GM12878 (cell line): ENCODE results near the gene GPC6. TPM values are rescaled to one million over a fixed set of nuclear protein-coding genes. Genes with fewer than 3 reads are reported as not detected.

Source experiments
- ATAC-seq: fragments of 200-7000 bp; cut with Tn5 transposase; 3 replicates; pipeline ENCODE4 v1.9.1; 2020; ENCODE audit warnings: mild to moderate bottlenecking, moderate library complexity
- BruUV-seq: library from RNA; stranded (reverse); fragments of 400-500 nt; replicated peaks from 2 replicates; lab custom pipeline; 2021; lab: Mats Ljungman, UMichigan
- CTCF ChIA-PET: fragments of 300-600 bp; sonication (Branson Sonifier 250); formaldehyde crosslinking; extraction: SDS; loops from one replicate; lab custom pipeline; 2021; ENCODE audit warnings: inconsistent platforms; lab: Yijun Ruan, JAX
- POLR2A ChIA-PET: fragments of 350-600 bp; formaldehyde crosslinking; extraction: SDS; loops from one replicate; lab custom pipeline; 2021; ENCODE audit warnings: inconsistent platforms; lab: Charles Lee
- RAD21 ChIA-PET: fragments of 300-600 bp; sonication (Branson Sonifier 250); formaldehyde crosslinking; loops from one replicate; lab custom pipeline; 2023; ENCODE audit warnings: antibody characterized with exemption; ENCODE audit not compliant: unreplicated experiment; lab: Charles Lee
- SMC1A ChIA-PET: fragments of 300-600 bp; sonication (Branson Sonifier 250); formaldehyde crosslinking; loops from one replicate; lab custom pipeline; 2023; ENCODE audit not compliant: unreplicated experiment, uncharacterized antibody; lab: Charles Lee
- DNase-seq: peaks from one replicate; pipeline ENCODE4 v3.0.0-alpha.2; 2011; ENCODE audit warnings: low read depth, low spot score
- FAIRE-seq: peaks from 3 replicates; lab custom pipeline; 2011; peaks lifted over from hg19 to GRCh38; lab: Jason Lieb, UNC
- H2AFZ ChIP-seq: 2 replicates; pipeline ENCODE4 v1.6.0; 2011; ENCODE audit warnings: low read depth, low read length, control low read depth; ENCODE audit not compliant: control insufficient read depth
- H3K27ac ChIP-seq: 2 replicates; pipeline ENCODE4 v1.5.1; 2011; ENCODE audit warnings: control low read depth; ENCODE audit not compliant: control insufficient read depth, insufficient read depth
- H3K27me3 ChIP-seq, 2 experiments: replicated peaks in 1 of 2; 2 replicates each; pipeline versions ENCODE4 v1.6.0 to v1.6.1; 2011; ENCODE audit warnings: low read length in 1 of 2; ENCODE audit not compliant: control insufficient read depth in 2 of 2, insufficient read depth in 2 of 2
- H3K36me3 ChIP-seq, 2 experiments: 2 replicates each; pipeline ENCODE4 v1.5.1; 2011; ENCODE audit warnings: low read length in 1 of 2; ENCODE audit not compliant: control insufficient read depth in 2 of 2, insufficient read depth in 2 of 2
- H3K4me1 ChIP-seq: 2 replicates; pipeline ENCODE4 v1.6.1; 2011; ENCODE audit warnings: mild to moderate bottlenecking, low read length, moderate library complexity, mixed read lengths; ENCODE audit not compliant: control insufficient read depth, insufficient read depth
- H3K4me2 ChIP-seq: 2 replicates; pipeline ENCODE4 v1.6.0; 2011; ENCODE audit warnings: control low read depth; ENCODE audit not compliant: control insufficient read depth, insufficient read depth
- H3K4me3 ChIP-seq: fragments of 200-600 bp; sonication (generic); 2 replicates; pipeline ENCODE4 v1.5.1; 2016
- H3K79me2 ChIP-seq: 2 replicates; pipeline ENCODE4 v1.6.0; 2011; ENCODE audit warnings: low read length; ENCODE audit not compliant: control insufficient read depth, insufficient read depth
- H3K9ac ChIP-seq: 2 replicates; pipeline ENCODE4 v1.8.0; 2011; ENCODE audit warnings: low read length, control low read depth, mixed read lengths; ENCODE audit not compliant: control insufficient read depth, insufficient read depth
- H3K9me3 ChIP-seq: replicated peaks from 3 replicates; pipeline ENCODE4 v1.5.1; 2011; ENCODE audit warnings: mild to moderate bottlenecking, low read length; ENCODE audit not compliant: control insufficient read depth, insufficient read depth
- H4K20me1 ChIP-seq: 2 replicates; pipeline ENCODE4 v1.6.0; 2011; ENCODE audit not compliant: control insufficient read depth, insufficient read depth
- ATF7 ChIP-seq: fragments of 450-650 bp; IDR thresholded peaks from 2 replicates; pipeline ENCODE4 v1.6.1; 2016; ENCODE audit warnings: low read depth, mild to moderate bottlenecking
- CBX3 ChIP-seq: fragments of 200-600 bp; sonication (generic); IDR thresholded peaks from 2 replicates; pipeline ENCODE4 v1.6.1; 2016; ENCODE audit warnings: low read depth, borderline replicate concordance
- CREB1 ChIP-seq: IDR thresholded peaks from 2 replicates; pipeline ENCODE4 v1.6.1; 2012; ENCODE audit warnings: low read depth, mild to moderate bottlenecking, inconsistent platforms
- EED ChIP-seq: sonication (generic); IDR thresholded peaks from 2 replicates; pipeline ENCODE4 v1.6.1; 2016; ENCODE audit warnings: antibody characterized with exemption, low read depth
- NFYA ChIP-seq: IDR thresholded peaks from 2 replicates; pipeline ENCODE4 v1.6.1; 2011; ENCODE audit warnings: low read depth, mild to moderate bottlenecking, low read length, improper control_type of control experiment, borderline replicate concordance
- POLR2AphosphoS5 ChIP-seq: IDR thresholded peaks from 2 replicates; pipeline ENCODE4 v1.6.1; 2011; ENCODE audit warnings: mild to moderate bottlenecking, low read length, inconsistent platforms
- ZNF622 ChIP-seq: fragments of 450-650 bp; IDR thresholded peaks from 2 replicates; pipeline ENCODE4 v1.6.1; 2017; ENCODE audit warnings: mild to moderate bottlenecking, inconsistent platforms
- in situ Hi-C: fragments of 300-500 bp; cut with MboI; formaldehyde crosslinking; loops from 9 replicates; pipeline ENCODE4 v1.14.3; 2018; ENCODE audit warnings: mixed read lengths
- intact Hi-C: fragments of 100-400 bp; cut with micrococcal nuclease; formaldehyde crosslinking; loops from one replicate; pipeline ENCODE4 v1.14.2; 2022; ENCODE audit not compliant: unreplicated experiment
- polyA plus RNA-seq, 11 experiments: library from polyadenylated mRNA; depleted of rRNA in 4 of 11; unstranded in 6 of 11; stranded (reverse) in 5 of 11; fragments of >200 nt; fragmentation: Nextera tagmentation in 4 of 11; fragmentation: Illumina TruSeq in 1 of 11; extraction: Ambion mirVana in 4 of 11; extraction: Trizol in 1 of 11; gene quantifications; 1 replicate in 1 of 11; 2 replicates in 10 of 11; pipeline versions ENCODE4 v1.2.1 to v1.2.3, GENCODE V29; 2011 to 2016; ENCODE audit warnings: inconsistent platforms in 2 of 11, missing spikeins in 2 of 11, low read depth in 1 of 11
- total RNA-seq, 4 experiments: library from RNA; depleted of rRNA in 3 of 4; stranded (reverse); fragments of >200 nt in 3 of 4; fragmentation: Illumina TruSeq in 1 of 4; extraction: Trizol in 1 of 4; gene quantifications; 2 replicates each; pipeline versions ENCODE4 v1.2.1 to v1.2.3, GENCODE V29; 2013 to 2021
- TF ChIP-seq, protein P1 (sequence below): fragments of 450-650 bp; IDR thresholded peaks from 2 replicates; pipeline ENCODE4 v1.6.1; 2016; ENCODE audit warnings: mild to moderate bottlenecking
- TF ChIP-seq, protein P2 (sequence below): fragments of 150-350 bp; IDR thresholded peaks from 2 replicates; pipeline ENCODE4 v1.6.1; 2014; ENCODE audit warnings: mild to moderate bottlenecking, low read depth, low read length
- TF ChIP-seq, protein P3 (sequence below): IDR thresholded peaks from 2 replicates; pipeline ENCODE4 v1.6.1; 2012; ENCODE audit warnings: improper control_type of control experiment, low read depth, low read length; ENCODE audit not compliant: insufficient replicate concordance

Gene GPC6
- total and polyA plus RNA-seq, 10 of the 15 experiments (the other 5 are each of a cell fraction or from before 2014, with no cell fraction given), result 0.03 to 0.04 (median 0.03) TPM; not detected in 7

DNA sequence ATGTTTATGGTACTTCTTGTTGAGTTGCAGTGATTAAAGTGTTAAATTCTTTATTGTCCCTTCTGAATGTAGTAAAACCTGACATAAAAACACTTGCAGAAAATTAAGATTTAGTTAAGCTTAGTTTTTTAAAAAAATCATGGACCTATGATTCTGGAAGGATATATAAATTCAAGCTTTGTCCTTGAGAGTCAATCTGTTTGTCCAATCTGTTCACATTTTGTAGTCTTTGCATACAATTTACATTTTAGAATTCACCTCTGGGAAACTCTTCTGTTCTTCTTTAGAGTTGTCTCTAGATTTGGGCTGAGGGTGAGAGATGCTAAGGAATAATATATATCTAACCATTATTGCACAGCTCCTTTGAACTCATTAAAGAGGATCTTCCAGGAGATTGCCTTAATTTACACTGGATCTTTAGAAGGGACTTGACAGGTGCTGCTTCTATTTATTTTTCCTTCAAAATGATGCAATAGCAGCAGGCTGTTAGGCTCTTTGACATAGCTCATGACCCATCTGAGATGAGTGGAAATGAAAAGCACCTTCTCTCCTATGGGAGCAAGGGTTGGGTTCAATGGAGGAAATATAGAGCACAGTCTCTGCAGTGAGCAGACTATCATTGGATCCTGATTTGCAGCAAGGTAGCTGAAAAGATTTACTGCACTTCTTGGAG lies 433.9 kb downstream of the GPC6 start:
- H3K4me2 ChIP-seq, result no peak overlapping the region
- H3K4me1 ChIP-seq, result no peaks in the 10 kb centered on the region
- ChIA-PET SMC1A (no interaction called here), POLR2A (no interaction called here), CTCF (no interaction called here), RAD21 (interaction anchor here (0.7 kb wide), 1 partner anchor 9 kb away, joined by 3 read pairs; no protein-coding TSS in a partner anchor)
- ATAC-seq (no peak), DNase-seq (no peak), FAIRE-seq (no peak)
- no TSS peak for BruUV-seq
- no peaks in the 10 kb centered on the region for H3K79me2 ChIP-seq
- H3K27me3 ChIP-seq, result no peaks in the 10 kb centered on the region
- intact Hi-C loops, result no loop called here
- no peaks in the 10 kb centered on the region for H3K36me3 ChIP-seq
- H3K9me3 ChIP-seq, result no peaks in the 10 kb centered on the region
- TF ChIP-seq POLR2AphosphoS5, result no peak
- no peak for TF ChIP-seq EED
- no peak for TF ChIP-seq ZNF622
- TF ChIP-seq, protein P1, sequence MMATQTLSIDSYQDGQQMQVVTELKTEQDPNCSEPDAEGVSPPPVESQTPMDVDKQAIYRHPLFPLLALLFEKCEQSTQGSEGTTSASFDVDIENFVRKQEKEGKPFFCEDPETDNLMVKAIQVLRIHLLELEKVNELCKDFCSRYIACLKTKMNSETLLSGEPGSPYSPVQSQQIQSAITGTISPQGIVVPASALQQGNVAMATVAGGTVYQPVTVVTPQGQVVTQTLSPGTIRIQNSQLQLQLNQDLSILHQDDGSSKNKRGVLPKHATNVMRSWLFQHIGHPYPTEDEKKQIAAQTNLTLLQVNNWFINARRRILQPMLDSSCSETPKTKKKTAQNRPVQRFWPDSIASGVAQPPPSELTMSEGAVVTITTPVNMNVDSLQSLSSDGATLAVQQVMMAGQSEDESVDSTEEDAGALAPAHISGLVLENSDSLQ, result no peak
- TF ChIP-seq CBX3, result no peak
- no peak for TF ChIP-seq ATF7
- no peak for TF ChIP-seq CREB1
- TF ChIP-seq, protein P2, sequence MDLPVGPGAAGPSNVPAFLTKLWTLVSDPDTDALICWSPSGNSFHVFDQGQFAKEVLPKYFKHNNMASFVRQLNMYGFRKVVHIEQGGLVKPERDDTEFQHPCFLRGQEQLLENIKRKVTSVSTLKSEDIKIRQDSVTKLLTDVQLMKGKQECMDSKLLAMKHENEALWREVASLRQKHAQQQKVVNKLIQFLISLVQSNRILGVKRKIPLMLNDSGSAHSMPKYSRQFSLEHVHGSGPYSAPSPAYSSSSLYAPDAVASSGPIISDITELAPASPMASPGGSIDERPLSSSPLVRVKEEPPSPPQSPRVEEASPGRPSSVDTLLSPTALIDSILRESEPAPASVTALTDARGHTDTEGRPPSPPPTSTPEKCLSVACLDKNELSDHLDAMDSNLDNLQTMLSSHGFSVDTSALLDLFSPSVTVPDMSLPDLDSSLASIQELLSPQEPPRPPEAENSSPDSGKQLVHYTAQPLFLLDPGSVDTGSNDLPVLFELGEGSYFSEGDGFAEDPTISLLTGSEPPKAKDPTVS, result no peak
- TF ChIP-seq NFYA, result no peak
- TF ChIP-seq, protein P3, sequence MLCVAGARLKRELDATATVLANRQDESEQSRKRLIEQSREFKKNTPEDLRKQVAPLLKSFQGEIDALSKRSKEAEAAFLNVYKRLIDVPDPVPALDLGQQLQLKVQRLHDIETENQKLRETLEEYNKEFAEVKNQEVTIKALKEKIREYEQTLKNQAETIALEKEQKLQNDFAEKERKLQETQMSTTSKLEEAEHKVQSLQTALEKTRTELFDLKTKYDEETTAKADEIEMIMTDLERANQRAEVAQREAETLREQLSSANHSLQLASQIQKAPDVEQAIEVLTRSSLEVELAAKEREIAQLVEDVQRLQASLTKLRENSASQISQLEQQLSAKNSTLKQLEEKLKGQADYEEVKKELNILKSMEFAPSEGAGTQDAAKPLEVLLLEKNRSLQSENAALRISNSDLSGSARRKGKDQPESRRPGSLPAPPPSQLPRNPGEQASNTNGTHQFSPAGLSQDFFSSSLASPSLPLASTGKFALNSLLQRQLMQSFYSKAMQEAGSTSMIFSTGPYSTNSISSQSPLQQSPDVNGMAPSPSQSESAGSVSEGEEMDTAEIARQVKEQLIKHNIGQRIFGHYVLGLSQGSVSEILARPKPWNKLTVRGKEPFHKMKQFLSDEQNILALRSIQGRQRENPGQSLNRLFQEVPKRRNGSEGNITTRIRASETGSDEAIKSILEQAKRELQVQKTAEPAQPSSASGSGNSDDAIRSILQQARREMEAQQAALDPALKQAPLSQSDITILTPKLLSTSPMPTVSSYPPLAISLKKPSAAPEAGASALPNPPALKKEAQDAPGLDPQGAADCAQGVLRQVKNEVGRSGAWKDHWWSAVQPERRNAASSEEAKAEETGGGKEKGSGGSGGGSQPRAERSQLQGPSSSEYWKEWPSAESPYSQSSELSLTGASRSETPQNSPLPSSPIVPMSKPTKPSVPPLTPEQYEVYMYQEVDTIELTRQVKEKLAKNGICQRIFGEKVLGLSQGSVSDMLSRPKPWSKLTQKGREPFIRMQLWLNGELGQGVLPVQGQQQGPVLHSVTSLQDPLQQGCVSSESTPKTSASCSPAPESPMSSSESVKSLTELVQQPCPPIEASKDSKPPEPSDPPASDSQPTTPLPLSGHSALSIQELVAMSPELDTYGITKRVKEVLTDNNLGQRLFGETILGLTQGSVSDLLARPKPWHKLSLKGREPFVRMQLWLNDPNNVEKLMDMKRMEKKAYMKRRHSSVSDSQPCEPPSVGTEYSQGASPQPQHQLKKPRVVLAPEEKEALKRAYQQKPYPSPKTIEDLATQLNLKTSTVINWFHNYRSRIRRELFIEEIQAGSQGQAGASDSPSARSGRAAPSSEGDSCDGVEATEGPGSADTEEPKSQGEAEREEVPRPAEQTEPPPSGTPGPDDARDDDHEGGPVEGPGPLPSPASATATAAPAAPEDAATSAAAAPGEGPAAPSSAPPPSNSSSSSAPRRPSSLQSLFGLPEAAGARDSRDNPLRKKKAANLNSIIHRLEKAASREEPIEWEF, result no peak
- H4K20me1 ChIP-seq, result no peaks in the 10 kb centered on the region
- H3K27ac ChIP-seq, result no peak overlapping the region
- no peak overlapping the region for H2AFZ ChIP-seq
- H3K4me3 ChIP-seq, result no peak overlapping the region
- H3K9ac ChIP-seq, result no peak overlapping the region
- in situ Hi-C loops, result no loop called here
